ENCODE data around the gene WDFY4. TPM values are rescaled to one million over a fixed set of nuclear protein-coding genes. Genes with fewer than 3 reads are reported as not detected.

WDFY4 gene
- total and polyA plus RNA-seq, 2 donors = 13.0 to 25.1 TPM

DNA sequence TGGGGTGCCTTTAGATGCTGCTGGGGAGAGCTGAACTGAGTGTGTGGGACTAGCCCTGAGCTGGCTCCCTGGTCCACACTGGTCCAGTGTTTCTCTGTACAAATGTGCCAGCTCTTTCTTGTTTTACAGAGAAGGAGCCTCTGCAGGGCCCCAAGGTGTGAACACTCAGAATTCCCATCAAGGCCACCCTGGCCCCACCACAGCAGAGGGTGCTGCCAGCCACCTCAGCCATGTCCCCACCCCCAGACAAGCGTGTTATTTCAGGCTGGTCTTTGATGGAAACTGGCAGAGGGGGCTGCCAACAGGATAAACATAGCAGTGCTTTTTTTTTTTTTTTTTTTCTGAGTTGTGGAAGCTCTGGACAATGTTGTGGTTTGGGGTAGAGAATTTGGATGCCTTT is 323.4 kb downstream of the WDFY4 start:
- WGBS = 74% methylated on average over 1 of the region's 1 CpG
- H3K27me3 ChIP-seq (ENCODE audit: control insufficient read depth in 2 of 2, insufficient read depth in 1 of 2, low read length in 1 of 2) = no peaks in the 10 kb centered on the region
- no peak overlapping the region for H3K27ac ChIP-seq (ENCODE audit: low read depth in 1 of 2, low read length in 1 of 2)
- H3K4me3 ChIP-seq (ENCODE audit: low read length in 2 of 2) = no peak overlapping the region
- H3K4me1 ChIP-seq (ENCODE audit: control insufficient read depth in 2 of 2, insufficient read depth in 2 of 2, low read length in 2 of 2) = no peaks in the 10 kb centered on the region
- no peak for DNase-seq (ENCODE audit: low read depth in 6 of 9, low spot score in 9 of 9)
- H3K9me3 ChIP-seq (ENCODE audit: control insufficient read depth in 2 of 2, insufficient read depth in 1 of 2, low read length in 1 of 2) = no peaks in the 10 kb centered on the region
- H3K36me3 ChIP-seq (ENCODE audit: control insufficient read depth in 2 of 2, insufficient read depth in 2 of 2, low read length in 1 of 2) = no peaks in the 10 kb centered on the region

DNA sequence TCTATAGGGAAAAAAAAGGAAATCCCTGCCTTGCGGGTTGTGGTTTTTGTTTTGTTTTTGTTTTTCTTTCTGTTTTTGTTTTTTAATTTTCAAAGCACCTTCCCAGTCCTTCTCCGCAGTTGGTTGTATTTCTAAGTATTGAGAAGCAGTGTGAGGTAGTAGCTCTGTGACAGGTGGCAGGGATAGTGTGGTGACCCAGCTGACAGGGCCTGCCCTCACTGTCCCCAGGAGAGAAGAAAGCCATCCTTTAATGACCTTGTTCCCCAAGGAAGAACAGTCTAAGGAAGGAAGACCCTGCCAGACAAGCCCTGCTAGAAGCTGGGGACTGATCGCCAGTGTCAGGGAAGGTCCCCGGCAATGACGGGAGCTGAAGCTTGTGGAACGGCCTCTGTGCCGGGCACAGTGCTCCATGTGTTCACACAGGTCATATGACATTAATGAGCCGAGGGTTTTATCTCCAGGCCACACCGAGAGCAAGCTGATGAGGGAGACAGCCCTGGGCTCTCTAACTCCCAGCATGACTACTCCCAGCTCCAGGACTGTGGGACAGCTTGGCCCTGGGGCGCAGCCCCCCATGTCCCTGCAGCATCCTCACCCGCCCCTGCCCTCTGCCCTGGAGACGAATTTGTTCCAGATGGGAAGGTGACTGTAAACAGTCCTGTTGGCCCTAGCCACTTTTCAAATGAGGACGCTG is 324.0 kb downstream of the WDFY4 start:
- Histone ChIP-seq H3K4me1 (ENCODE audit: control insufficient read depth in 2 of 2, insufficient read depth in 2 of 2, low read length in 2 of 2) (no peaks in the 10 kb centered on the region), H3K27me3 (ENCODE audit: control insufficient read depth in 2 of 2, insufficient read depth in 1 of 2, low read length in 1 of 2) (no peaks in the 10 kb centered on the region), H3K27ac (ENCODE audit: low read depth in 1 of 2, low read length in 1 of 2) (no peak overlapping the region), H3K36me3 (ENCODE audit: control insufficient read depth in 2 of 2, insufficient read depth in 2 of 2, low read length in 1 of 2) (no peaks in the 10 kb centered on the region), H3K4me3 (ENCODE audit: low read length in 2 of 2) (no peak overlapping the region), H3K9me3 (ENCODE audit: control insufficient read depth in 2 of 2, insufficient read depth in 1 of 2, low read length in 1 of 2) (no peaks in the 10 kb centered on the region)
- no peak for DNase-seq (ENCODE audit: low read depth in 6 of 9, low spot score in 9 of 9)
- 96% methylated on average over 13 of the region's 13 CpGs for WGBS

DNA sequence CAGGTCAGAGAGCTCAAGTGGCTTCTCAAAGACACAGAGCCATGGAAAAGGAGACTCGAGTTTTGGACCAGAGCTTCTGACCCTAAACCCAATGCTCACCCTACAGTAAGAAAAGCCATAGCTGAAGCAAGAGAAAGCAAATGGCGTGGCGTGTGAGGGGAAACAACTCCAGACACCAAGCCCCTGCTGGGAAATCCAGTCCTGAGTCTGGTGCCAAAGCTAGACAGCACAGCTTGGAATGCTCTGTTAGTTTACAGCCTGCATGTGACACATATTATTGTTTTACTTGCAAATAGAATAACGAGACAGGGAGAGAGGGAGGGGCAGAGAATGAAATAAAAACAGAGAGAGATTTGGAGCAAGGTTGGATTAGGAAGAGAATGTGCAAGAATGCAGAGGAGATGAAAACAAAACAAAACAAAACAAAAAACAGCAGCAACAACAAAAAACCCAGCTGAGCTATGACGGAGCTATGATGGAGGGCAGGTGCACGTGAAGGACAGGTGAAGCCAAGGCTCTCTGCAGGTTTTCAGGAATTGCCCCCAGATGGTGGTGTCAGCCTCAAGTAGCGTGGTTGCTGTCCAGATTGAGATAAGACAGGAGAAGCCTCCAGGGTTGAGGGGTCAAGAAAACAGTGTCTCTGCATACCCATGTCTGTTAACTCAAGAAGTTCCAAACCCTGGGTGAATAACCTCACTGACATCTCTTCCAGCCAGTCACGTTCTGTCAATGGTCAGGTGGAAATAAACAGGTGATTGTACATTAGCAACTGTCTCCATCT is 324.7 kb downstream of the WDFY4 start:
- Histone ChIP-seq H3K27ac (ENCODE audit: low read depth in 1 of 2, low read length in 1 of 2) (no peak overlapping the region), H3K4me1 (ENCODE audit: control insufficient read depth in 2 of 2, insufficient read depth in 2 of 2, low read length in 2 of 2) (no peaks in the 10 kb centered on the region), H3K27me3 (ENCODE audit: control insufficient read depth in 2 of 2, insufficient read depth in 1 of 2, low read length in 1 of 2) (no peaks in the 10 kb centered on the region), H3K9me3 (ENCODE audit: control insufficient read depth in 2 of 2, insufficient read depth in 1 of 2, low read length in 1 of 2) (no peaks in the 10 kb centered on the region), H3K36me3 (ENCODE audit: control insufficient read depth in 2 of 2, insufficient read depth in 2 of 2, low read length in 1 of 2) (no peaks in the 10 kb centered on the region), H3K4me3 (ENCODE audit: low read length in 2 of 2) (no peak overlapping the region)
- DNase-seq (ENCODE audit: low read depth in 6 of 9, low spot score in 9 of 9) = no peak
- WGBS = 88% methylated on average over 8 of the region's 8 CpGs

DNA sequence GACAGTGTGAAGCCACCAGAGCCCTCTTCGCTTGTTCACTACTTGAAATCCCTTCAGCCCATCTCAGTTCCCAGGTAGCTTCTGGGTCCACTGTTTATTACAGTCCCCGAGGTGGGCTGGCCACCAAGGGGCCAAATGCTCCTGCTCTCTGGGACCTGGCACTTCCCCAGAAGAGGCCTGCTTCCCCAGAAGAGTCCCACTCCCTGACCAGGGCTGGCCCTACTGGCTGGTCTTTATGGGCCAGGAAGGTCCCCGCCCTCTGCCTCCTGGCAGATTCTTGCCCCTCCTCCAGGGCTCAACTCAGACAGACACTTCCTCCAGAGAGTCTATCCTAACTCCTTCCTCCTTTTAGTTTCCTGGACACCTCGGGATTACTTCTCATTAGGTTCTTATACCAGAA is 325.6 kb downstream of the WDFY4 start:
- no peaks in the 10 kb centered on the region for H3K9me3 ChIP-seq (ENCODE audit: control insufficient read depth in 2 of 2, insufficient read depth in 1 of 2, low read length in 1 of 2)
- 71% methylated on average over 4 of the region's 4 CpGs for WGBS
- H3K4me3 ChIP-seq (ENCODE audit: low read length in 2 of 2) = no peak overlapping the region
- H3K4me1 ChIP-seq (ENCODE audit: control insufficient read depth in 2 of 2, insufficient read depth in 2 of 2, low read length in 2 of 2) = no peaks in the 10 kb centered on the region
- no peaks in the 10 kb centered on the region for H3K27me3 ChIP-seq (ENCODE audit: control insufficient read depth in 2 of 2, insufficient read depth in 1 of 2, low read length in 1 of 2)
- no peak for DNase-seq (ENCODE audit: low read depth in 6 of 9, low spot score in 9 of 9)
- no peak overlapping the region for H3K27ac ChIP-seq (ENCODE audit: low read depth in 1 of 2, low read length in 1 of 2)
- H3K36me3 ChIP-seq (ENCODE audit: control insufficient read depth in 2 of 2, insufficient read depth in 2 of 2, low read length in 1 of 2) = no peaks in the 10 kb centered on the region

DNA sequence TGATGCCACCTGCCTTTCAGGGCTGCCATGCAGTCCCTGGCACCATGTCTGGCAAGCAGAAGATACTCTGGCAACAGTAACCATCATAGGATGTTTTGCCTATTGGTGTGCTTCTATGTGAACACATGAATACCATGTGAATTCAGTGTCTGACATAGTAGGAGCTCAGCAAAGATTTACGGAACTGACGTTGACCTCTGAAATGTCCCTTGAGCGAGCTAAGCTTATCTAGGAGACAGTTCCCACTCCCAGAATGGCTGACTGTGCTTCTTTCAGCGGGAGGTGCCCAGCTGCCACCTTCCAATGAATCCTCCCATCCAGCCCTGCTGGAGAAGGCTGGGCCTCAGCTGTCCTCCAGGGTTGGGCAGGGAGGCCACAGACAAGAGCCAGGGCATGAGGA is 326.2 kb downstream of the WDFY4 start:
- 46% methylated on average over 4 of the region's 4 CpGs for WGBS
- Histone ChIP-seq H3K4me3 (ENCODE audit: low read length in 2 of 2) (no peak overlapping the region), H3K4me1 (ENCODE audit: control insufficient read depth in 2 of 2, insufficient read depth in 2 of 2, low read length in 2 of 2) (no peaks in the 10 kb centered on the region), H3K9me3 (ENCODE audit: control insufficient read depth in 2 of 2, insufficient read depth in 1 of 2, low read length in 1 of 2) (no peaks in the 10 kb centered on the region), H3K36me3 (ENCODE audit: control insufficient read depth in 2 of 2, insufficient read depth in 2 of 2, low read length in 1 of 2) (no peaks in the 10 kb centered on the region), H3K27me3 (ENCODE audit: control insufficient read depth in 2 of 2, insufficient read depth in 1 of 2, low read length in 1 of 2) (no peaks in the 10 kb centered on the region), H3K27ac (ENCODE audit: low read depth in 1 of 2, low read length in 1 of 2) (no peak overlapping the region)
- DNase-seq (ENCODE audit: low read depth in 6 of 9, low spot score in 9 of 9) = no peak

DNA sequence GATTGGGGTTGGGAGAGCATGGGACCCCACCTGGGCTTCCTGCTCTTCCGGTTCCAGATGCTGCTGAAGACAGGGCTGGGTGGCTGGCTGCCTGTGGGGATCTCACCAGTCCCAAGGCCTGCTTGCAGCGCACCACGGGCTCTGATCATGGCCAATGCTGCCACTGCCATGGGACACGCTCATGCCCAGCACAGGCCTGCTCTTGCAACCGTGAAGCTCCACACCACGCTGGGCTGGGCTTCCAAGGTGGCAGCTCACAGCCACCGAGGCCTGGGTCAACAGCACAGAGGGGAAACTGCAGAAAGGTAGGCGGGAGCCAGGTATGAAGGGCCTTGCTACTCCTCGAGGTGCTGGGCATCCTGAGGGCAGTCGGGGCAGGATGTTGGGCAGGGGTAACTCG is 327.1 kb downstream of the WDFY4 start:
- Histone ChIP-seq H3K4me1 (ENCODE audit: control insufficient read depth in 2 of 2, insufficient read depth in 2 of 2, low read length in 2 of 2) (no peaks in the 10 kb centered on the region), H3K27me3 (ENCODE audit: control insufficient read depth in 2 of 2, insufficient read depth in 1 of 2, low read length in 1 of 2) (no peaks in the 10 kb centered on the region), H3K36me3 (ENCODE audit: control insufficient read depth in 2 of 2, insufficient read depth in 2 of 2, low read length in 1 of 2) (no peaks in the 10 kb centered on the region), H3K27ac (ENCODE audit: low read depth in 1 of 2, low read length in 1 of 2) (no peak overlapping the region), H3K4me3 (ENCODE audit: low read length in 2 of 2) (no peak overlapping the region), H3K9me3 (ENCODE audit: control insufficient read depth in 2 of 2, insufficient read depth in 1 of 2, low read length in 1 of 2) (no peaks in the 10 kb centered on the region)
- 96% methylated on average over 11 of the region's 11 CpGs for WGBS
- DNase-seq (ENCODE audit: low read depth in 6 of 9, low spot score in 9 of 9) = no peak

DNA sequence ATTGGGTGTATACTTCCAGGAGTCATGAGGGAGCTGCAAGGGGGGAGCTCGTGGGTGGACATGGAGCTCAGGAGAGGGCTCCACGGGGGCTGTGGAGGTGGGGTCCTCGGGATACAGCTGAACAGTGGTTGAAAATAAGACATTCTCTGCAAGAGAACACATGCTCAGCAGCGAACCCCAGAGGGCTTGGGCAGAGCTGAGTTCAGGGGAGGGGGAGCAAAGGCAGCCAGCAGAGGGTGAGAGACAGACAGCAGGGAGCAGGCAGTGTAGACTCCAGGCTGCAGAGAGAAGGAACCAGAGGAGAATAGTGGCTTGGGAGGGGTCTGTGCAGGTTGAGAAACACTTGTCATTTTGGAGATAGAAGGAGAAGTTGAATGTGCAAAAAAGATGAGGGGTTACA is 327.9 kb downstream of the WDFY4 start:
- WGBS = 85% methylated on average over 4 of the region's 4 CpGs
- Histone ChIP-seq H3K9me3 (ENCODE audit: control insufficient read depth in 2 of 2, insufficient read depth in 1 of 2, low read length in 1 of 2) (no peaks in the 10 kb centered on the region), H3K27me3 (ENCODE audit: control insufficient read depth in 2 of 2, insufficient read depth in 1 of 2, low read length in 1 of 2) (no peaks in the 10 kb centered on the region), H3K4me3 (ENCODE audit: low read length in 2 of 2) (no peak overlapping the region), H3K27ac (ENCODE audit: low read depth in 1 of 2, low read length in 1 of 2) (no peak overlapping the region), H3K4me1 (ENCODE audit: control insufficient read depth in 2 of 2, insufficient read depth in 2 of 2, low read length in 2 of 2) (no peaks in the 10 kb centered on the region), H3K36me3 (ENCODE audit: control insufficient read depth in 2 of 2, insufficient read depth in 2 of 2, low read length in 1 of 2) (no peaks in the 10 kb centered on the region)
- no peak for DNase-seq (ENCODE audit: low read depth in 6 of 9, low spot score in 9 of 9)

DNA sequence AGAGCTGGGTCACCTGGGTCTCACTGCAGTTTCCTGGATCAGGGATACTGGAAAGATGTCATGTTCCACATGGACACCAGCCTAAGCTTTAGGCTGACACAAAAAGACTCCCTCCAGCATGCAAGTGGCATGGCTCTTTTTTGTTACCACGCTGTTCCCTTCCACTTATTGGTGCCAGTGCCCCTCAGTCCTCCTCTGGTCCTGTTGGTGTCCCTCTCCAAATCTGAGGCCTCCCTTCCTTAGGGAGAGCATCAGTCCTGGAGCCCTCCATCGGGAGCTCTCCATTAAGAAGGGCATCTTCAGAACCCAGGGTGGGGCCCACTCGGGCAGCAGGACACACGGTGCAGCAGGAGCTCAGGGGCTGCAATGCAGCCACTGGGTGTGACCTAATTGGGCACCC is 331.0 kb downstream of the WDFY4 start:
- no peak for DNase-seq (ENCODE audit: low read depth in 6 of 9, low spot score in 9 of 9)
- no peaks in the 10 kb centered on the region for H3K4me1 ChIP-seq (ENCODE audit: control insufficient read depth in 2 of 2, insufficient read depth in 2 of 2, low read length in 2 of 2)
- H3K36me3 ChIP-seq (ENCODE audit: control insufficient read depth in 2 of 2, insufficient read depth in 2 of 2, low read length in 1 of 2) = no peaks in the 10 kb centered on the region
- H3K27ac ChIP-seq (ENCODE audit: low read depth in 1 of 2, low read length in 1 of 2) = no peak overlapping the region
- H3K27me3 ChIP-seq (ENCODE audit: control insufficient read depth in 2 of 2, insufficient read depth in 1 of 2, low read length in 1 of 2) = no peaks in the 10 kb centered on the region
- H3K9me3 ChIP-seq (ENCODE audit: control insufficient read depth in 2 of 2, insufficient read depth in 1 of 2, low read length in 1 of 2) = no peaks in the 10 kb centered on the region
- 96% methylated on average over 4 of the region's 4 CpGs for WGBS
- H3K4me3 ChIP-seq (ENCODE audit: low read length in 2 of 2) = no peak overlapping the region

DNA sequence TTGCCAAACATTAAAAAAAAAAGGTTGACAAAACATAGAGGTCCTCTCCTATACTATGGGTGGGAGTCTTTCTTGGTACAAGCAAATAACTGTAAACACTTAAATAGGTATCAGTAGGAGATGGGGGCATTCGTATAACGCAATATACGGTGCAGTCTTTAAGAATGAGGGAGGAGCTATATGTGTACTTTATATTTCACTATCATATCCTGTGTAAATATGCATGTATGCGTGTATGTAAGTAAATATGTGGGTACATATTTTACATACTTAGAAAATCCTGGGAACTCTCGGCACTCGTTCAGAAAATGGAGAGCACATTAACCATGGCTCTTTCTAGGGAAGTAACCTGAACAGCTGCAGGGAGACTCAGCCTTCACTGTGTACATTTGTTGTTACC is 337.0 kb downstream of the WDFY4 start:
- Histone ChIP-seq H3K27me3 (ENCODE audit: control insufficient read depth in 2 of 2, insufficient read depth in 1 of 2, low read length in 1 of 2) (no peaks in the 10 kb centered on the region), H3K9me3 (ENCODE audit: control insufficient read depth in 2 of 2, insufficient read depth in 1 of 2, low read length in 1 of 2) (no peaks in the 10 kb centered on the region), H3K4me3 (ENCODE audit: low read length in 2 of 2) (no peak overlapping the region), H3K4me1 (ENCODE audit: control insufficient read depth in 2 of 2, insufficient read depth in 2 of 2, low read length in 2 of 2) (no peaks in the 10 kb centered on the region), H3K36me3 (ENCODE audit: control insufficient read depth in 2 of 2, insufficient read depth in 2 of 2, low read length in 1 of 2) (no peaks in the 10 kb centered on the region), H3K27ac (ENCODE audit: low read depth in 1 of 2, low read length in 1 of 2) (no peak overlapping the region)
- whole genome bisulfite sequencing = 97% methylated on average over 6 of the region's 6 CpGs
- no peak for DNase-seq (ENCODE audit: low read depth in 6 of 9, low spot score in 9 of 9)
